ENCODE results near the gene FLOT1.
"Not testable (repeated sequence)": the region's sequence is repeated elsewhere in the genome, so short reads cannot be mapped to it uniquely, and the experiment has no call there.

The FLOT1 gene

GRCh38 chr6:30744054-30744805 lies 1.7 kb upstream of the FLOT1 start, which contains the start of gene IER3:
IER3 (minus strand) TSS chr6:30744547; CDS start chr6:30744518, 29 bp downstream.
- peak; percentile 92 for DNase-seq

GRCh38 chr6:30743099-30744053 lies 889 bp upstream of the FLOT1 start:
- peak; percentile 47 for DNase-seq

GRCh38 chr6:30741789-30742315 lies 635 bp downstream of the FLOT1 start:
- no peak for DNase-seq

- peak; percentile 26 for DNase-seq
Observed at GRCh38 chr6:30741063-30741779, 1.3 kb downstream of the FLOT1 start.

- DNase-seq = no peak
Observed at GRCh38 chr6:30740540-30740870, 2.0 kb downstream of the FLOT1 start.

- DNase-seq = no peak
Observed at GRCh38 chr6:30738532-30738931, 4.0 kb downstream of the FLOT1 start.

- peak; percentile 52 for DNase-seq
Observed at GRCh38 chr6:30735668-30736314, 6.7 kb downstream of the FLOT1 start.

GRCh38 chr6:30732237-30732943 lies 10.1 kb downstream of the FLOT1 start:
- no peak for DNase-seq

GRCh38 chr6:30730601-30731435 lies 11.7 kb downstream of the FLOT1 start:
- peak; percentile 89 for DNase-seq

- DNase-seq = no peak
Observed at GRCh38 chr6:30727920-30728553, 14.4 kb downstream of the FLOT1 start.

GRCh38 chr6:30726506-30727413 lies 15.7 kb downstream of the FLOT1 start:
- DNase-seq = no peak

- no peak for DNase-seq
Observed at GRCh38 chr6:30725713-30726505, 16.6 kb downstream of the FLOT1 start.

- no peak for DNase-seq
Observed at GRCh38 chr6:30724906-30725667, 17.4 kb downstream of the FLOT1 start.

GRCh38 chr6:30723843-30724741 lies 18.4 kb downstream of the FLOT1 start:
- DNase-seq = not testable (repeated sequence)

- DNase-seq = not testable (repeated sequence)
Observed at GRCh38 chr6:30723159-30723842, 19.2 kb downstream of the FLOT1 start.
